Measurements from ENCODE around the gene IL17RD.

GRCh38 chr3:57194641-57195040 is 29.5 kb upstream of the IL17RD start:
- TF ChIP-seq CTCF (IDR thresholded peaks at IDR 0.05) (no peak), POLR2A (IDR thresholded peaks at IDR 0.05) (no peak)

Data from heart left ventricle (tissue), 13 donors.